GM18508 (cell line): ENCODE results near the gene B2M.
"Not testable (repeated sequence)": the region's sequence is repeated elsewhere in the genome, so short reads cannot be mapped to it uniquely, and the experiment has no call there.

Experiments
- ATAC-seq: cut with Tn5 transposase; IDR thresholded peaks from one replicate; pipeline ENCODE4 v1.9.1; 2021; ENCODE audit warnings: moderate number of reproducible peaks; ENCODE audit not compliant: insufficient read depth, unreplicated experiment

Gene B2M

GRCh38 chr15:44711096-44711742 is at the start of gene B2M, which contains the start of gene PATL2:
Gene B2M (plus strand): TSS chr15:44711517. CDS start chr15:44711547, 30 bp downstream.
Gene PATL2 (minus strand): TSS chr15:44711323. CDS start chr15:44676490, 34,833 bp downstream.
- ATAC-seq = peak; percentile 82

- ATAC-seq = no peak
Observed at GRCh38 chr15:44661576-44661975, 49.7 kb upstream of the B2M start.

GRCh38 chr15:44662478-44663409 is 48.6 kb upstream of the B2M start:
- ATAC-seq = peak; percentile 23

GRCh38 chr15:44663410-44664308 is 47.7 kb upstream of the B2M start, which contains the start of gene SPG11:
Gene SPG11 (minus strand): TSS chr15:44663662. CDS start chr15:44663647, 15 bp downstream.
- peak; percentile 53 for ATAC-seq

- no peak for ATAC-seq
Observed at GRCh38 chr15:44666210-44667038, 44.9 kb upstream of the B2M start.

- no peak for ATAC-seq
Observed at GRCh38 chr15:44667039-44667360, 44.3 kb upstream of the B2M start.

GRCh38 chr15:44668921-44669320 is 42.4 kb upstream of the B2M start:
- ATAC-seq = no peak

GRCh38 chr15:44670087-44670950 is 41.0 kb upstream of the B2M start:
- no peak for ATAC-seq

- no peak for ATAC-seq
Observed at GRCh38 chr15:44673639-44674038, 37.7 kb upstream of the B2M start.

GRCh38 chr15:44675911-44676310 is 35.4 kb upstream of the B2M start:
- no peak for ATAC-seq

GRCh38 chr15:44676676-44677075 is 34.6 kb upstream of the B2M start:
- no peak for ATAC-seq

GRCh38 chr15:44682211-44682610 is 29.1 kb upstream of the B2M start:
- no peak for ATAC-seq

GRCh38 chr15:44682809-44683682 is 28.3 kb upstream of the B2M start:
- not testable (repeated sequence) for ATAC-seq

- ATAC-seq = not testable (repeated sequence)
Observed at GRCh38 chr15:44689318-44689717, 22.0 kb upstream of the B2M start.

GRCh38 chr15:44690245-44690644 is 21.1 kb upstream of the B2M start:
- not testable (repeated sequence) for ATAC-seq

- no peak for ATAC-seq
Observed at GRCh38 chr15:44692659-44693058, 18.7 kb upstream of the B2M start.

GRCh38 chr15:44694416-44694815 is 16.9 kb upstream of the B2M start:
- no peak for ATAC-seq

- ATAC-seq = no peak
Observed at GRCh38 chr15:44695294-44695693, 16.0 kb upstream of the B2M start.
